HG02571 (cell line): ENCODE measurements around the gene ERP29.
"Not testable (repeated sequence)": the region's sequence is repeated elsewhere in the genome, so short reads cannot be mapped to it uniquely, and the experiment has no call there.

Experiments used
- ATAC-seq: cut with Tn5 transposase; IDR thresholded peaks from one replicate; pipeline ENCODE4 v1.9.1; 2021; ENCODE audit warnings: mild to moderate bottlenecking, moderate library complexity; ENCODE audit not compliant: unreplicated experiment

Gene ERP29

GRCh38 chr12:112000820-112001219 lies 12.4 kb upstream of the ERP29 start:
- ATAC-seq, result no peak

- ATAC-seq, result no peak
Measured at GRCh38 chr12:112001576-112001975, 11.7 kb upstream of the ERP29 start.

- ATAC-seq, result no peak
Measured at GRCh38 chr12:112004041-112004440, 9.2 kb upstream of the ERP29 start.

- ATAC-seq, result no peak
Measured at GRCh38 chr12:112005419-112006395, 7.5 kb upstream of the ERP29 start.

- ATAC-seq, result no peak
Measured at GRCh38 chr12:112007945-112008344, 5.3 kb upstream of the ERP29 start.

- no peak for ATAC-seq
Measured at GRCh38 chr12:112008918-112009317, 4.3 kb upstream of the ERP29 start.

- not testable (repeated sequence) for ATAC-seq
Measured at GRCh38 chr12:112009596-112009995, 3.6 kb upstream of the ERP29 start.

GRCh38 chr12:112010415-112011344 lies 2.5 kb upstream of the ERP29 start:
- no peak for ATAC-seq

GRCh38 chr12:112011685-112012084 lies 1.5 kb upstream of the ERP29 start:
- ATAC-seq, result no peak

GRCh38 chr12:112013601-112014402 lies 576 bp downstream of the ERP29 start:
- ATAC-seq, result peak; percentile 16

- no peak for ATAC-seq
Measured at GRCh38 chr12:112015938-112016337, 2.7 kb downstream of the ERP29 start.

- ATAC-seq, result no peak
Measured at GRCh38 chr12:112017041-112017440, 3.8 kb downstream of the ERP29 start.

GRCh38 chr12:112018571-112019237 lies 5.5 kb downstream of the ERP29 start:
- ATAC-seq, result no peak

GRCh38 chr12:112020947-112021457 lies 7.8 kb downstream of the ERP29 start:
- ATAC-seq, result no peak

GRCh38 chr12:112022241-112023016 lies 9.2 kb downstream of the ERP29 start:
- ATAC-seq, result no peak

GRCh38 chr12:112023759-112024396 lies 10.7 kb downstream of the ERP29 start:
- no peak for ATAC-seq

- no peak for ATAC-seq
Measured at GRCh38 chr12:112025808-112026375, 12.7 kb downstream of the ERP29 start.

- ATAC-seq, result no peak
Measured at GRCh38 chr12:112029301-112029700, 16.1 kb downstream of the ERP29 start.
